K562 (cell line): ENCODE results near the gene FSTL4. TPM values are rescaled to one million over a fixed set of nuclear protein-coding genes. Genes with fewer than 3 reads are reported as not detected.

Source experiments
- ATAC-seq: fragments of 200-7000 bp; cut with Tn5 transposase; 3 replicates; pipeline ENCODE4 v1.9.1; 2020; ENCODE audit warnings: moderate library complexity
- BruUV-seq: library from RNA; stranded (reverse); fragments of 400-500 nt; replicated peaks from 2 replicates; lab custom pipeline; 2021; lab: Mats Ljungman, UMichigan
- CTCF ChIA-PET: fragments of 300-600 bp; formaldehyde crosslinking; extraction: SDS; loops from one replicate; lab custom pipeline; 2021; ENCODE audit warnings: low intra/inter-chr PET ratio; lab: Yijun Ruan, JAX
- POLR2A ChIA-PET: fragments of 300-600, 350-650 bp; sonication (Branson Sonifier 250); formaldehyde crosslinking; extraction: SDS; loops from one replicate; lab custom pipeline; 2021; ENCODE audit warnings: antibody characterized with exemption, inconsistent platforms; lab: Yijun Ruan, JAX
- DNase-seq, 4 experiments: peaks; one replicate each; pipeline versions ENCODE4 v3.0.0 to v3.0.0-alpha.2; 2011 to 2018; ENCODE audit warnings: low spot score in 3 of 4, mixed read lengths in 3 of 4; ENCODE audit errors: extremely low read depth in 1 of 4
- FAIRE-seq: peaks from 2 replicates; lab custom pipeline; 2011; peaks lifted over from hg19 to GRCh38; lab: Jason Lieb, UNC
- H2AFZ ChIP-seq: 2 replicates; pipeline ENCODE4 v1.6.0; 2011; ENCODE audit warnings: low read depth, low read length, control low read depth, inconsistent platforms
- H3K27ac ChIP-seq: fragments of 200-600 bp; 3 replicates; pipeline ENCODE4 v1.8.0; 2011; ENCODE audit warnings: low read depth, mild to moderate bottlenecking, control low read depth, inconsistent platforms, low read length, moderate library complexity, mixed read lengths; ENCODE audit errors: extremely low read depth
- H3K27me3 ChIP-seq, 2 experiments: fragments of 300-600 bp in 1 of 2; 2 replicates in 1 of 2; 3 replicates in 1 of 2; pipeline versions ENCODE4 v1.6.0 to v1.8.0; 2011; ENCODE audit warnings: inconsistent platforms in 2 of 2, low read length in 2 of 2, mild to moderate bottlenecking in 1 of 2, mixed read lengths in 1 of 2, moderate library complexity in 1 of 2; ENCODE audit not compliant: control insufficient read depth in 2 of 2, insufficient read depth in 2 of 2
- H3K36me3 ChIP-seq: fragments of 300-600 bp; 3 replicates; pipeline ENCODE4 v1.8.0; 2011; ENCODE audit warnings: mild to moderate bottlenecking, low read length, inconsistent platforms; ENCODE audit not compliant: control insufficient read depth, insufficient read depth
- H3K4me1 ChIP-seq, 2 experiments: fragments of 200-600 bp in 1 of 2; replicated peaks in 1 of 2; 2 replicates in 1 of 2; 3 replicates in 1 of 2; pipeline versions ENCODE4 v1.5.1 to v1.8.0; 2011; ENCODE audit warnings: inconsistent platforms in 2 of 2, low read length in 2 of 2, mild to moderate bottlenecking in 1 of 2, mixed read lengths in 1 of 2, moderate library complexity in 1 of 2; ENCODE audit not compliant: control insufficient read depth in 2 of 2, insufficient read depth in 2 of 2
- H3K4me2 ChIP-seq: 2 replicates; pipeline ENCODE4 v1.6.1; 2011; ENCODE audit warnings: low read length, control low read depth, inconsistent platforms, mixed read lengths; ENCODE audit not compliant: insufficient read depth
- H3K4me3 ChIP-seq: fragments of 200-600 bp; sonication (generic), shearing (Covaris generic); 2 replicates; pipeline ENCODE4 v1.5.1; 2016; ENCODE audit warnings: control low read depth, inconsistent platforms
- H3K79me2 ChIP-seq: fragments of 200-600 bp; 3 replicates; pipeline ENCODE4 v1.8.0; 2011; ENCODE audit warnings: low read length, inconsistent platforms; ENCODE audit not compliant: control insufficient read depth, insufficient read depth
- H3K9ac ChIP-seq, 2 experiments: 2 replicates each; pipeline versions ENCODE4 v1.6.0 to v1.6.1; 2011; ENCODE audit warnings: low read depth in 2 of 2, low read length in 2 of 2, control low read depth in 1 of 2, inconsistent platforms in 1 of 2, mild to moderate bottlenecking in 1 of 2, mixed read lengths in 1 of 2; ENCODE audit not compliant: insufficient read depth in 1 of 2
- H3K9me1 ChIP-seq: one replicate; pipeline ENCODE4 v1.6.0; 2011; ENCODE audit warnings: inconsistent platforms, mild to moderate bottlenecking, low read length, moderate library complexity; ENCODE audit not compliant: control insufficient read depth, insufficient read depth
- H3K9me3 ChIP-seq: replicated peaks from 2 replicates; pipeline ENCODE4 v1.5.1; 2011; ENCODE audit warnings: low read depth, low read length, inconsistent platforms; ENCODE audit not compliant: control insufficient read depth, insufficient read depth
- H4K20me1 ChIP-seq: replicated peaks from 2 replicates; pipeline ENCODE4 v1.6.1; 2011; ENCODE audit warnings: low read length, inconsistent platforms, mixed read lengths; ENCODE audit not compliant: control insufficient read depth, insufficient read depth
- BACH1 ChIP-seq: fragments of 200-800 bp; sonication (Bioruptor generic); IDR thresholded peaks from 2 replicates; pipeline ENCODE4 v1.6.1; 2016; ENCODE audit warnings: missing genetic modification characterization, missing compliant biosample characterization
- CHCHD3 ChIP-seq: fragments of 250-450 bp; sonication (Bioruptor Pico); IDR thresholded peaks from 2 replicates; pipeline ENCODE4 v2.1.2; 2022; ENCODE audit warnings: mild to moderate bottlenecking
- E2F3 ChIP-seq: fragments of 250-450 bp; sonication (Bioruptor Pico); IDR thresholded peaks from 2 replicates; pipeline ENCODE4 v1.4.0; 2020; ENCODE audit warnings: mild to moderate bottlenecking
- ETV5 ChIP-seq: sonication (generic); formaldehyde crosslinking; IDR thresholded peaks from 2 replicates; pipeline ENCODE4 v1.4.0; 2020; ENCODE audit warnings: low read depth, mild to moderate bottlenecking, missing genetic modification reagents
- IRF9 ChIP-seq: fragments of 450-650 bp; IDR thresholded peaks from 2 replicates; pipeline ENCODE4 v1.6.1; 2016; ENCODE audit warnings: missing biosample characterization, missing genetic modification characterization
- MBD2 ChIP-seq: sonication (generic); IDR thresholded peaks from 2 replicates; pipeline ENCODE4 v1.6.1; 2016; ENCODE audit warnings: low read depth, borderline replicate concordance
- NFE2 ChIP-seq: IDR thresholded peaks from 2 replicates; pipeline ENCODE4 v1.6.1; 2014; ENCODE audit warnings: antibody characterized with exemption, low read depth
- NR1H2 ChIP-seq: sonication (generic); formaldehyde crosslinking; IDR thresholded peaks from 2 replicates; pipeline ENCODE4 v1.4.0; 2020; ENCODE audit warnings: mild to moderate bottlenecking, missing genetic modification reagents
- SMARCE1 ChIP-seq: fragments of 450-650 bp; IDR thresholded peaks from 2 replicates; pipeline ENCODE4 v1.7.1; 2016; ENCODE audit warnings: mild to moderate bottlenecking
- SMC3 ChIP-seq: conservative IDR thresholded peaks from 2 replicates; pipeline ENCODE4 v1.6.1; 2011; ENCODE audit warnings: low read depth, low read length, improper control_type of control experiment; ENCODE audit not compliant: insufficient read depth
- WHSC1 ChIP-seq: IDR thresholded peaks from one replicate; pipeline ENCODE4 v1.6.1; 2012; ENCODE audit warnings: low read length, control low read depth, inconsistent platforms
- ZNF3 ChIP-seq: fragments of 250-450 bp; sonication (Bioruptor Pico); IDR thresholded peaks from 2 replicates; pipeline ENCODE4 v1.5.0; 2021; ENCODE audit warnings: mild to moderate bottlenecking, moderate library complexity
- ZNF445 ChIP-seq: fragments of 250-450 bp; sonication (Bioruptor Pico); IDR thresholded peaks from 2 replicates; pipeline ENCODE4 v1.4.0; 2020; ENCODE audit warnings: low read depth, mild to moderate bottlenecking, moderate library complexity
- WGBS: fragments of 100-300 bp; shearing (Covaris generic); methylation state at CpG from one replicate; pipeline ENCODE4 v1.1.6; 2016; ENCODE audit warnings: low coverage, mixed read lengths; ENCODE audit not compliant: insufficient coverage; ENCODE audit errors: missing lambda C conversion rate; 5-methylcytosine and 5-hydroxymethylcytosine counted together
- in situ Hi-C: fragments of 300-500 bp; cut with MboI; formaldehyde crosslinking; loops from 4 replicates; pipeline ENCODE4 v1.15.0; 2018; ENCODE audit warnings: inconsistent platforms, mixed read lengths
- intact Hi-C: fragments of 100-400 bp; cut with micrococcal nuclease; formaldehyde crosslinking; loops from 2 replicates; pipeline ENCODE4 v1.14.2; 2022
- polyA plus RNA-seq, 8 experiments: library from polyadenylated mRNA; depleted of rRNA in 4 of 8; stranded (reverse) in 5 of 8; unstranded in 3 of 8; fragments of >200 nt; fragmentation: Nextera tagmentation in 2 of 8; fragmentation: Illumina TruSeq in 1 of 8; extraction: Ambion mirVana in 2 of 8; extraction: Trizol in 1 of 8; gene quantifications; 2 replicates each; pipeline versions ENCODE4 v1.2.1 to v1.2.3, GENCODE V29; 2011 to 2014; ENCODE audit warnings: inconsistent platforms in 1 of 8, missing spikeins in 1 of 8
- total RNA-seq, 7 experiments: library from RNA; depleted of rRNA in 6 of 7; stranded (reverse); fragments of >200 nt in 6 of 7; fragmentation: Illumina TruSeq in 2 of 7; extraction: Trizol in 2 of 7; gene quantifications; 2 replicates each; pipeline versions ENCODE4 v1.2.1 to v1.2.3, GENCODE V29; 2011 to 2021; ENCODE audit warnings: low replicate concordance in 1 of 7

Gene FSTL4
- total and polyA plus RNA-seq, 9 of the 15 experiments (the other 6 are each of a cell fraction or from before 2014, with no cell fraction given), result 0.08 to 0.18 (median 0.10) TPM; not detected in 5

- H4K20me1 ChIP-seq, result no peaks in the 10 kb centered on the region
- TF ChIP-seq WHSC1, result no peak
- TF ChIP-seq IRF9 (tag), result no peak
- TF ChIP-seq CHCHD3 (CRISPR knock-in tag), result no peak
- no peak for TF ChIP-seq ZNF3 (CRISPR knock-in tag)
- no peak for TF ChIP-seq SMC3
- no peak for TF ChIP-seq ETV5 (CRISPR knock-in tag)
- no peak for TF ChIP-seq ZNF445 (CRISPR knock-in tag)
- TF ChIP-seq SMARCE1, result no peak
- no peak for TF ChIP-seq MBD2
- TF ChIP-seq BACH1 (tag), result no peak
- TF ChIP-seq E2F3, result no peak
- no peak for TF ChIP-seq NFE2
- no peak for TF ChIP-seq NR1H2 (CRISPR knock-in tag)
- H3K9me1 ChIP-seq, result no peaks in the 10 kb centered on the region
- H2AFZ ChIP-seq, result no peak overlapping the region
- WGBS, result 2% methylated on average over 5 of the region's 5 CpGs
- no peaks in the 10 kb centered on the region for H3K79me2 ChIP-seq
- in situ Hi-C loops, result no loop called here
- no peaks in the 10 kb centered on the region for H3K36me3 ChIP-seq
- no peak overlapping the region for H3K4me3 ChIP-seq
- ChIA-PET CTCF (no interaction called here), POLR2A (interaction anchor here (2.0 kb wide), 1 partner anchor 9 kb away, joined by 9 read pairs; no protein-coding TSS in a partner anchor)
- FAIRE-seq (no peak), DNase-seq (no peak), ATAC-seq (no peak)
- no peak overlapping the region for H3K4me2 ChIP-seq
- no peak overlapping the region for H3K27ac ChIP-seq
- no TSS peak for BruUV-seq
- H3K9ac ChIP-seq, result no peak overlapping the region
- H3K27me3 ChIP-seq, result peaks cover 4 to 11% of the 10 kb centered on the region in 2 experiments; a peak in 4 of 5 replicates
- intact Hi-C loops, result no loop called here
- no peaks in the 10 kb centered on the region for H3K9me3 ChIP-seq
- peaks cover 3 to 14% of the 10 kb centered on the region in 2 experiments; a peak in 3 of 5 replicates for H3K4me1 ChIP-seq
These were observed 106.2 kb downstream of the FSTL4 start for GRCh38 chr5:133506181-133506580.
